Left hindlimb (tissue), 1 donor: ENCODE data around the gene POLR3K.
"Not testable (repeated sequence)": the region's sequence is repeated elsewhere in the genome, so short reads cannot be mapped to it uniquely, and the experiment has no call there.

Source experiments
- DNase-seq: peaks from one replicate; pipeline ENCODE4 v3.0.0-alpha.2; 2018

The POLR3K gene

DNA sequence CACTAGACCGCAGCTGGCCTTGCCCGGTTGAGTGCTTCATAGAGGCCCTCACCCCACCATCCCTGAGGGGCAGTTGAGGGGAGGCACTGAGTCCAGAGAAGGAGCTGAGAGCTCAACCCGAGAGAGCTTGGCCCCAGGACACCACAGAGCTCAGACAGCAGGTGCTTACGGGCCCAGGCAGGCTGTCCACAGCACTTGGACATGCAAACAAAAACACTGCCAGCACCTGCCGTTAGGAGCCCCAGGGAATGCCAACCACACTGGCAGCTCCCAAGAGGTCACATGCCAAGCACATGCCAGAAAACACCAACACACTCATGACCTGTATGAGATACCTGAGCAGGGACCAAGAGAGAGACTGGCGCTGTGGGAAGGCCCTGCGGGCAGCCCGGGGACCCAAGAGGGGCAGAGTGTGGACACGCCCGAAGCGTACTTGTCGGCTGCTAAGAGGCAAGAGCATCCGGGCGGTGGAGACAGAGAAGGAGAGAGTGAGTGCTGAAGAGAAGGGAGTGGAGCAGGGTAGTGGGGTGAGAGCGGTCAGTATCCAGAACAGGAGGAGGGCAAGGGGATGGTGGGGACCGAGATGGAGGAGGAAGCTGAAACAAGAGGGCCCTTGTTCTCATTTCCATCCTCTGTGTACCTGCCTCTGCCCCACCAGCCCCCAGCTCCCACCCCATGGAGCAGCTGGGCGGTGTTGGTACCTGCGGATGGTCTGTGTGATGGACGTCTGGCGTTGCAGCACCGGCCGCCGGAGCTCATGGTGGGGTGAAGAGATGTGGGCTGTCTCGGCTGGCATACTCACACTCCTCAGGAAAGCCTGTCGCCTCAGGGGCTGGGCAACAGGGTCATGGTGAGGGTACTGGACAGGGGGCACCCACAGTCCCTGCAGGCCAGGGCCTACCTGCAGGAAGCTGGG, 10.8 kb upstream of the POLR3K start:
- DNase-seq, result peak; percentile 29

DNA sequence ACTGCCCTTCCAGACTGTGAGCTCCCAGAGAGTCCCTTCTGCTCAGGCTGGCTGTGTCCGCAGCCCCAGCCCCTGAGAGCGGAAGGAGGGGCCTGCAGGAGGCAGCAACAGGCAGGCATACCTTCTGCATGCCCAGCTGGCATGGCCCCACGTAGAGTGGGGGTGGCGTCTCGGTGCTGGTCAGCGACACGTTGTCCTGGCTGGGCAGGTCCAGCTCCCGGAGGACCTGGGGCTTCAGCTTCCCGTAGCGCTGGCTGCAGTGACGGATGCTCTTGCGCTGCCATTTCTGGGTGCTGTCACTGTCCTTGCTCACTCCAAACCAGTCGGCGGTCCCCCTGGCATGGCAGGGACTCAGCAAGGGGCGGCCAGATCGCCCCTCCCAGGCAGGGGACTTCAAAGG, 10.1 kb upstream of the POLR3K start:
- DNase-seq, result no peak

DNA sequence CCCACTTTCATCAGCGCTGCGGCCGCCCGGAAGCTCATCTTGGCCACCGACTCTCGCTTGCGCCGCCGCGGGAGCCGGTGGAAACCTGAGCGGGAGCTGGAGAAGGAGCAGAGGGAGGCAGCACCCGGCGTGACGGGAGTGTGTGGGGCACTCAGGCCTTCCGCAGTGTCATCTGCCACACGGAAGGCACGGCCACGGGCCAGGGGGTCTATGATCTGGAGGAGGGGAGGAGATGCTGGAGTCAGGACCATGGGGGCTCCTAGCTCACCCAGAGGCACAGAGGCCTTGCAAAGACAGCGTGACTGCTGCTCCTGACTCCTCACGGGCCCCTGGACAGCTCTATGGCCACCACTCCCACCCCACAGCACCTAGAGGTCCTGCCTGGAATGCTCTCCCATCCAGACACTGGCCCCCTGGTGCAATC, 9.6 kb upstream of the POLR3K start:
- no peak for DNase-seq

DNA sequence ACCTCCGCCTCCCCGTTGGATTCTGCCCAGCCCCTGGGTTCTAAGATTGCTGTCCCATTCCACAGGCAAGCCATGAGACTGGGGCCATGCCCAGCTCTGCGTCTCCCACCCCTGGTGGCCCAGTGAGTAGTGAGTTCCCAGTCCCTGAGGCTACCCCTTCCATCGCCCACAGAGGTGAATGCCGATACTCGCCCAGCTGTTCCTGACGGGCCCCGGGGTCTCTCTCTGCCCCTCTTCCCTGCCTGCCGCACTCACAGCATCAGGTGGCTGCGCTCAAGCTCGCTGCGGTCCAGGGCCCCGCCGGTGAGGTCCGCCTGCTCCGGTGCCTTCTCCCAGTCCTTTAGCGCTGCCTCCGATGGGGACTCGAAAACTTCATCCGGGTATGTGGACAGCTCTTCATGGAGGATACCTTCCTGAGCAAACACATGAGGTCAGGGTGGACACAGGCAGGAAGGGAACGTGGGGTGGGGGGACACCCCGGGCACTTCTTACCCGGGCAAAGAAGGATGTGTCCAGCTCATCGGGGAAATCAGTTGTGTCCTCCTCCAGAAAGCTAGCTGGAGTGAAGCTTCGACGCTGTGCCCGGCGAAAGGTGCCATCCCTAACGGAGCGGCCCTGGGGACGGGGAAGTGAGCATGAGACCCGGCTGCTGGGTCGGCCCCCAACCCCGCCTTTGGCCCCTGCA, 9.0 kb upstream of the POLR3K start:
- DNase-seq, result peak; percentile 36

DNA sequence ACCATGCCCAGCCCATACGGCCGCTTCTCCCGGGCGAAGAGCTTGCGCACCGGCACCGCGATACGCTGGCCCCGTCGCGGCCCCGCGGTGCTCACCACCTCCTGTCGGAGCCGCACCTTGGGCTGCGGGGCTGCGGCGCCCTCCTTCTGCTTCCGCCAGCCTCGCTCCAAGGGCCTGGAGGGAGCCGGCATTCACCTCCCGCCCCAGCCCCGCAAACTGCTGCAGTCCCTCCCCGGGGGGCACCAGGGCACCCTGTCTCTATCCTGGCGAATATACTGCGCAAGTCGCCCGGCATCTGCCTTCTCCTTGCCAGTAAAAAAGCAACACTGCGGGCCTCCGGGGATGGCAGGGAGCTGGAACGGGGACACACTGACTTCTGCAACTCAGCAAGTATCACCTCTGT, 8.5 kb upstream of the POLR3K start:
- DNase-seq, result no peak

DNA sequence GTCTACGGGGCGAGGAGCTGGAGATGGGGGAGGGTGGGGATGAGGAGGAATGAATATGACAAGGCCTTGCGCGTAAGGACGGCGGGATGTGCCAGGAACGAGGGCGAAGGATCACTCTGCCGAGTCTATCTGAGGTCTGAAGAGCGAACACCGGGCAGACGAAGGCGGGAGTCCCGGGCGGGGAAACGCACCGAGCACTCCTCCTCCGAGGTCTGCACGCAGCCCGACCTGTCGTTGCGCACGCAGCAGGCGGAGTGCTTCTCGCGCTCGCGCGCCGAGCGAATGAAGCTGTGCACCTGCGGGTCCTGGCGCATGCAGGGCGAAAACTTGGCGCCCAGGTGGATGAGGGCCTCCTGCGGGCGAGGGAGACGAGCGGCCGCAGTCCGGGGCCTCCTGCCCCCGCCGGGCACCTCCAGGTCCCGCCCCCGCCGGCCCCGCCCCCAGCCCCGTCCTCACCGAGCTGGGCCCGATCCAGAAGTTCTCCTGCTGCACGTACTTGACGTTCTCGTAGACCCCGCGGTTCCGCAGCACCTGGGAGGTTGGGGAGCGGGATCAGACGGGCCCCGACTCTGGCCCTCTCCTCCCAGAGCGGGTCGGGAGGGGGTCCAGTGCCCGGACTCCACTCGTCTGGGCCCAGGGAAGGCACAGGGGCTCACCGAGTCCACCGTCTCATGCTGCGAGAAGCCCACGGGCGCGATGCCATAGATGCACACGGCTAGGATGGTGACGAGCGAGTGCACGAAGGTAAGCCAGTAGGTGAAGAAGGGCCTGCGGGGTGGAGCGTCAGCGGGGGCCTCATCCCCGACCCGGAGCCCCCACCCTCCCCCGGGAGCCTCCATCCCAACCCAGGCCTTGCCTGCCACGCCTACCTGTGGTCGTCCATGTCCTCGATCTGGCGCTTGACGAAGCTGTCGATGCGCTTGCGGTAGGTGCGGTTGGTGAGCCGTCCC, 7.8 kb upstream of the POLR3K start:
- DNase-seq, result no peak

DNA sequence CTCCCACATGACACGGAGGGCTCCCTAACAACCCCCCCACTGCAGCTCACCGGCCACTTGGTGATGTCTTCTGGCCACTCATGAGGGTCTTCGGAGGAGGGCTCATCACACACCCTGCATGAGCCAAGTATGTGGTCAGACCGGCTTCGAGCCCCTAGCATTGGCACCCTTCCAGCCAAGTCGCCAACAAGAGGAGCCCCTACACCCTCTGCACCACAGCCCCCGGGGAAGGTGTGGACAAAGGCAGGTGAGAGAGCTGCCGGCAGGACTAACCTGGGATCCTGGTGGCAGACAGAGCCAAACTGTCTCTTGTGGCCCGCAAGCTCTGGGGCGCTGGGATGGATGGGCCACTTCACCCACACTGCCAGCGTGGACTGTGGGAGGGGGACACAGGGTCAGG, 6.8 kb upstream of the POLR3K start:
- DNase-seq, result peak; percentile 25

DNA sequence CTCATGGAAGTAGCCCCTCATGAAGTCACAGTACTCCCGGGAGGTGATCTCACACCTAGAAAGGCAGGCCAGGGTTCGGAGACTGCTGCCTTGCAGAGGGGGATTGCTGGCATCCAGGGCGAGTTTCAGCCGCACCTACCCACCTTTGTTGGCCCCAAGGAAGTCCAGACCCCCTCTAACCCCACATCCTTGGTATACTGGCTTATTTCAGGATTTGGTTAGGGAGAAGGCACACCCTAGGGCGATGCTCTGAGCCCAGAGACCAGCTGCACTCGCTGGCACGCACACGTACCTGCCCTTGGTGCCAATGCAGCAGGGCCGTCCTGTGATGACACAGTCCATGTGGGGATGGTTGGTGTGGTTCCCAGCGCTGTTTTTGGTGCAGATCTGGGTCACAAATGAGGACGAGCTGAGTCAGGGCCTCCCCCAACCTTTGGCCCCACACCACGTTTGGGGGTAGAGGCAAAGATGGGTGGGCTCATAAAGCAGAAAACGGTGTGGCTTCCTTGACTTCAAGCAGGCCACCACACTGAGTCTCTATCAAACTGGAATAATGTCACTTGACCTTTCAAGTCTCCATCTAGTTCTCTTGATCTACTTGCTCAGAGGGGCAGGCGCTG, 6.1 kb upstream of the POLR3K start:
- DNase-seq, result peak; percentile 23

DNA sequence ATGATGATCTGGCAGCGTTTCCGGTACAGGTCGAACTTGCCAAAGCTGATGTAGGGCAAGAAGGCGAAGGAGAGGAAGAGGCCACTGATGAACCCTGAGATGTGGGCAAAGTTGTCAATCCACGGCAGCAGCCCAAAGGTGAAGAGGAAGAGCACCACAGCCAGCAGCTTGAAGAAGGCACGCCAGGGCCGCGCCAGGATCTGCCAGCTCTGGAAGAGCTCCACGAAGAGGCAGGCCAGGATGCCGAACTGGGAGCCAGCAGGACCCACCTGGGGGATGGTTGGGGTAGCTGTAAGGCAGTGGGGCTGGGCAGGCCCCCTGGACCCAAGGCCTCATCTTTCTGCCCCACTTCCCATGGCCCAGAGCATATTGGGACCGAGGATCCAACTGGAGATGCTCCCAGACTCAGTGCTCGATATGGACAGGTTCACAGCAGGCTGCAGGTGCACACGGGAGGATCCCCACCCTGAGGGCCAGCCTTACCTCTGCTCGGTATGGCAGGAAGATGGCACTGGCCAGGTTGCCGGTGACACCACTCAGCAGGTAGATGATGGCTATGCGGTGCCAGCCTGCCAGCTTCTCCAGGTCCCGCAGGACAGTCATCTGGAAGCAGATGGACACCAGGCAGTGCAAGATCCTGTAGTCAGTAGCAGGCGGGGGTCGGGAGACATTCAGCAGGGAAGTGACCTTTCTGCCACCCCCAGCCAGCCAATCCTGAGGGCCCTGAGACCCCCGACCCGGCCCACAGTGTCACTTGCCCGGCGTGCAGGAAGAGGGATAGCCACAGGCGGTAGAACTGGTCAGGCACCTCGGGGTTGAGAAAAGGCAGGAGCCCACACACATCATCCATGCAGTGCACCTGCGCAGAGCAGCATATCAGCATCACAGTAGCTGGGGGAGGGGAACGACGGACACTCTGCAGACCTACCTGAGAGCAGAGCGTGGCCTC, 5.4 kb upstream of the POLR3K start:
- peak; percentile 25 for DNase-seq

DNA sequence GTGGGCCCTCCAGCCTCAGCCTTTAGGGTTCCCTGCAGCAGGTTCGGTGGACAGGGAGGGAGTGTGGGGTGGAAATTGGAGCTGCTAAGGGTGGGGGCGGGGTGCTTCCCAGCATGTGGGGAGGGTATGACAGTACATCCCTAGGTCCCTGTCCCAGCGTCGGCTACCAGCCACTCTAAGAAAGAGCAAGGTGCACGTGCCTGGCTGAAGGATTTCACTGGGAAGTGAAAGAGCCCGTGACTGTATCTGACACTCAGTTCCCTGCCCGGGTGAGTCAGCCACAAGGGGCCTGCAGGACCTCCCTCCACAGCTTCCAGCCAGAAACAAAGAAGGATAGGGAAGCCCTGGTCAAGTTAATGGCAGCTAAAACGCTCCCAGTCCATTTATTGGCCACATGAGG, 4.3 kb upstream of the POLR3K start:
- peak; percentile 9 for DNase-seq

DNA sequence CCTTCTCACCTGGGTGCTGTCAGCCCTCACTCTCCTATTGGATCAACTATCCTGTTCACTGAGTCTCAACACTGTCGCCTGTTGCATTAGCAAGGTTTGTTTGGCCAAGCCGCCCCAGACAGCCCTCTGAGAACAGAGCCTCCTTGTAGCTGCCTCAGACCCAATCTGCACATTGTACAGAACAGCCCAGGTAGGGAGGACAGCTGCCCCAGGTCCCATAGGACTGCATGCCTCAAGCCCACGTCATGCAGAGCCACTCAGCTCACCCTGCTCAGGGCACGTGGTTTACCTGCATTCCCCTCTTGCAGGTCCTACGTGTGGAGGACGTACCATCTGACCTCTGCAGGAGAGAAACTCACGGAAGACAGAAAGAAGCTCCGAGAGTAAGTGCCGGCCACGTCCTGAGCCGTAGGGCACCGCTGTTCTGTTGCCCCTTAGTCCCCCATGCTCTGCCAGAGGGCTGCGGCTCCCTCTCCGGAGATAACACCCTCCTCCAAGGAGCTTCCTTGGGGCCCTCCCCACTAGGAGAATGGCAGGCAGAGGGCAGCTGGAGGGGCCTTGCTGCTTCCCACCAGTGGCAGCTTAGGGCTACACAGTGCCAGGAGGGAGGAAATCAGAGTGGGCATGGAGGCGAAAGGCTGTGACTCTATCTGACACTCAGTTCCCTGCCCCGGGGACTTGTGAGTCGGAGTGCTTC, 3.0 kb upstream of the POLR3K start:
- peak; percentile 24 for DNase-seq

DNA sequence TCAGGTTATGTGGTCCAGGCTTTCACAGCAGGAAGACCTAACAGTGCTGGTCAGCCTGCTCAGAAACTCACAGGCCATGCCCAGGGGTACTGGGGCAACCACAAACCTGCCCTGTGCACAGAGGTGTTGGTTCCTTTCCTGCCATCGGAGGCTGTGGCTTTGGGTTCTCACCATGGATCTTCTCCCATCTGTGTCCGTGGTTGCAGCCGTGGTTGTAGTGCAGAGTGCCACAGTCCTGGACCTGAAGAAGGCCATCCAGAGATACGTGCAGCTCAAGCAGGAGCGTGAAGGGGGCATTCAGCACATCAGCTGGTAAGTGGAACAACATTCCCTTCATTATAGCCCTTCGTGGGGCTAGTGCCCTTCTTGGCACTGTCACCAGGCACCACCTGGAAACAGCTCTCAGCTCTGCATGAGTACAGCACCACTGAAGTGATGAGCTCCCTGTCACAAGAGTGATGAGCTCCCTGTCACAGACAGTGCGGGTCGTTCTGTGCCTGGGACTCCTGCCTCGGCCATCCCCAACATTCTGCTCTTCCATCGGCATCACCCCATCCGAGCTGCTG, 2.2 kb upstream of the POLR3K start:
- peak; percentile 14 for DNase-seq

DNA sequence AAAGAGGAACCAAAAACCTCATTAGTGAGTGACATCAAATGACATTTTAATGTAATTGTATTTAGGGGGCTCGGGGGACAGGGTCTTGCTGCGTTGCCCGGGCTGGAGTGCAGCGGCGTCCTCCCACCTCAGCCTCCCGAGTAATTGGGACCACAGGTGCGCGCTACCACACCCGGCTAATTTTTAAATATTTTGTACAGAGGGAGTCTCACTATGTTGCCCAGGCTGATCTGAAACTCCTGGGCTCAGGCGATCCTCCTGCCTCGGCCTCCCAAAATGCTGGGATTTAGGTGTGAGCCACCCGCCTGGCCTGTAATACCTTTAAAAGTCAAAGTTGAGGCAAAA, 801 bp upstream of the POLR3K start:
- no peak for DNase-seq

DNA sequence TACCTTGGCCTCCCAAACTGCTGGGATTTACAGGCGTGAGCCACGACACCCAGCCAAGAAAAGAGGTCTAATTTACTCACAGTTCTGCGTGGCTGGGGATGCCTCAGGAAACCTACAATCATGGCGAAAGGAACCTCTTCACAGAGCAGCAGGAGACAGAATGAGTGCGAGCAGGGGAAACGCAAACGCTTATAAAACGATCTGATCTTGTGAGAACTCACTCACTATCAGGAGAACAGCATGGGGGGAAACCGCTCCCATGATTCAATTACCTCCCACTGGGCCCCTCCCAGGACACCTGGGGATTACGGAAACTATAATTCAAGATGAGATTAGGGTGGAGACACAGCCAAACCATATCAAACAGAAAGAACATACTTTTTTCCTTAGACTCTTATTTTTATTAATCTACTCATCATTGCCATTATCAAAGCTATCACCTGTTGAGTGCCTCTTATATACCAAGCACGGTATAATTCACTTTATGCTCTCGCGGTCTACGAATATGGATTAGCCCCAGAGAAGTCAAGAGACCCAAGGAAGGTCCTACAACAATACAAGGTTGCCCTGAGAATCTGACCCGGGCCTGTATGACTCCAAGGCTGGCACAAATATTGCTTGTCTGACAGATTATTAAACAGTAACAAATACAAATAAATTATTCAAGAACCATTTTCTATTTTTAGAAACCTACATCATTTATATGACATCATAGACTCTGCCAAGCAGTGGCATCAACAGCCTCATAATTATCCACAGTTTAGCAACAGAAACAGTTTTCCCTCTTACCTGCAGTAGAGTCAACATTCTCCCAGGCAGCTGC, 2.4 kb downstream of the POLR3K start:
- no peak for DNase-seq

DNA sequence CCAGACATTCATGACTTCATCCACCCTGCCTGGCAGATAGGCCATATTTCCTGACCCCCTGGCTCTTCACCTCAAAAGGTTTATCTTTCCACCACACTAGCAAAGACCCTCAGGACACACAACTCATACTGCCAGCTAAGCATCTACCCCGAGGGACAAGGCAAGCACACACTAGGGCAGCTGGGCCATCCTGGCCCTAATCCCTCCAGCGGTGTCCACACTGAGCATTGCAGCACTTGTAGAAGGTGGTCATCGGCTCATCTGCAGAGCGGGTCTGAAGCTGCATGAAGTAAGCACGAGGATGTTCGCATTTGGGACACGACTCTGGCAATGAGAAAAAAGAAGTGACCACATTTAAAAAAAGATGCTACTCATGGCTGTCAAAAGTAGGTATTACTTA, 6.2 kb downstream of the POLR3K start:
- no peak for DNase-seq

DNA sequence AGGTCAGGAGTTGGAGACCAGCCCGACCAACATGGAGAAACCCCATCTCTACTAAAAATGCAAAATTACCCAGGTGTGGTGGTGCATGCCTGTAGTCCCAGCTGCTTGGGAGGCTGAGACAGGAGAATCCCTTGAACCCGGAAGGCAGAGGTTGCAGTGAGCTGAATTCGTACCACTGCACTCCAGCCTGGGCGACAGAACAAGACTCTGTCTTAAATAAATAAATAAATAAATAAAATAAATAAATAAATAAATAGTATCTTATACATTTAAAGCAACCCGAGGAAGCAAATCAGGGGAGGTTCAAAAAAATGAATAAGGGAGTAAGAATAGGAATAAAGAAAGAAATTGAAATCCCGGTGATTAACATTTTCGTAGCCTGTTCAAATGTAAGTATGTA, 6.9 kb downstream of the POLR3K start:
- not testable (repeated sequence) for DNase-seq

DNA sequence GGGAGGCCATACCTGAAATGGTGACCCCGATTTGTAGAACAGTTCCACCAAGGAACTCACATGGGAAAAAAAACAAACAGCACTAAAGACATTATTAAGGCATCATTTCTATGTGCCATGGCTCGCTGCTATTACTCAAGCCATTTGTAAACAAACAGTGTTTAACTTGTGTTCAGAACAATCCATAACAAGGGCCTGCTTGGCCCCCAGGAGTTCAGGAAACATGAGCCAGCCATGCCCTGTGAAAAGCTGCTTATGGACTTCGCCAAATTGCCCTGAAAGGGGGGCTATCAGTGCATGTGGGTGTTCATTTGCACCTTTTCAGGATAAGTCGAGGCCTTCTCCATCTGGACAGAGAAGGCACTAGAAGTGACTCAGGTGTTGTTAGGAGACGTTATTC, 8.0 kb downstream of the POLR3K start:
- DNase-seq, result no peak

DNA sequence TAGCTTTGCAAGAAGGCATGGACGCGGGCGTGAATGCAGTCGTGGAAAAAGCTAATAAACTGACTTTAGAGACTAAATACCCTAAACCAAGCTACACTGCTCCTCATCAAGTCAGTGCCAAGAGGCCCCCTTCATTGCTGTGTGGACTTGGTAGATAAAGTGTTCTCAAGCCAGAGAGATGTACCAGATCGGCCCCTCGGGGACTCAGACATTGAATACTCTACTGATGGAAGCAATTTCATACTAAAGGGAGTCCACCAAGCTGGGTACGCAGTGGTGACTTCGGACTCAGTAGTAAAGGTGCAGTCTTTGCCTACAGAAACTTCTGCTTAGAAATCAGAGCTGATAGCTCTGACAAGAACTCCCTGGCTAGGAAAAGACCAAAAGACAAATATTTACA, 8.8 kb downstream of the POLR3K start:
- DNase-seq, result no peak

DNA sequence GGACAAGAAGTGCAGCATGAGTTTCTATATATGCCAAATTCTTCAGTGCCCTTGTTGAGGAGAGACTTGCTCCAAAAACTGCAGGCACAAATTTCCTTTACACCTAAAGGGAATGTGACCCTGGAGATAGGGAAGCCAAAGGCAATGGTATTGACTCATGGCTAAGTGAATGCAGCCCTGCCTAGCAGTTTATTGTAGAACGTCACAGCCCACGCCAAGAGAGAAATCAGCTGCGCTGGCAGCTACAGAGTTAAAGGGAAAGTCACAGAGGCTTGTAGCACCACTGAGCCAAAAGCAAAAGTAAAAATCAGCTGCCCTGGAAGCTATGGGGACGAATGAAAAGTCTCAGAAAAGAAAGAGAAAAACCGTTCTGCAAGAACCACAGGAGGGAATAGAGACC, 10.1 kb downstream of the POLR3K start:
- DNase-seq, result no peak

DNA sequence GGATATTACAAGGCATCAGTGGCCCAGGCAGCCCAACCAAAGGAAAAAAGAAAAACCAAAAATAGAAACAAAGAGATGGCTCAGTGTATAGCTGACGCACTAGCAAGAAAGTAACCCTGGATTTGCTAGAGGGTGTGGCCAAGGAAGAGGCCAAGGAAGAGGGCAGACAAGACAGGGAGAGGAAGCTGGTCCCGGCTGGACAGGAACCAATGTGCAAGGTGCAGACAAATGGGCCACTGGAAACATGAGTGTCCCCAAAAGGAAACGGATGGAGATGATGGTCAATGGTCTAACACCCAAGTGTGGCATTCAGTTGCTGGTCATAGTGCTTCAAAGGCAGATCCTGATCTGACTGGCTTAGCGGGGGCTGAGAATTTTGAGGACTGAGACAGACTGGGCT, 10.7 kb downstream of the POLR3K start:
- DNase-seq, result no peak
